DOHH2 (cell line): ENCODE measurements around the gene RCL1.

ENCODE experiments used
- H3F3A ChIP-seq: fragments of 200-600 bp; sonication (generic), shearing (Covaris generic); 2 replicates; pipeline ENCODE4 v1.6.0; 2016; ENCODE audit warnings: antibody characterized with exemption, mild to moderate bottlenecking; ENCODE audit not compliant: control insufficient read depth, insufficient read depth
- H3K27ac ChIP-seq: fragments of 200-600 bp; sonication (generic); 2 replicates; pipeline ENCODE4 v1.5.1; 2014; ENCODE audit warnings: low read depth, mild to moderate bottlenecking, low read length, moderate library complexity
- H3K27me3 ChIP-seq: fragments of 200-600 bp; sonication (generic); 2 replicates; pipeline ENCODE4 v1.6.1; 2014; ENCODE audit warnings: mild to moderate bottlenecking, low read length, mixed read lengths; ENCODE audit not compliant: control insufficient read depth
- H3K36me3 ChIP-seq: fragments of 200-600 bp; sonication (generic); 2 replicates; pipeline ENCODE4 v1.6.1; 2014; ENCODE audit warnings: mild to moderate bottlenecking, low read length, moderate library complexity, mixed read lengths; ENCODE audit not compliant: control insufficient read depth
- H3K4me1 ChIP-seq: fragments of 200-600 bp; sonication (generic); 2 replicates; pipeline ENCODE4 v1.6.1; 2014; ENCODE audit warnings: mild to moderate bottlenecking, low read length, mixed read lengths; ENCODE audit not compliant: control insufficient read depth
- H3K4me2 ChIP-seq: fragments of 200-600 bp; sonication (generic); 2 replicates; pipeline ENCODE4 v1.6.0; 2014; ENCODE audit warnings: mild to moderate bottlenecking, low read length, moderate library complexity
- H3K4me3 ChIP-seq: fragments of 200-600 bp; sonication (generic); 2 replicates; pipeline ENCODE4 v1.5.1; 2014; ENCODE audit warnings: mild to moderate bottlenecking, low read length, mixed read lengths
- H3K79me2 ChIP-seq: fragments of 200-600 bp; sonication (generic); 2 replicates; pipeline ENCODE4 v1.6.1; 2014; ENCODE audit warnings: mild to moderate bottlenecking, low read length, mixed read lengths; ENCODE audit not compliant: control insufficient read depth
- H3K9me2 ChIP-seq: fragments of 200-600 bp; sonication (generic); replicated peaks from 2 replicates; pipeline ENCODE4 v1.6.1; 2014; ENCODE audit warnings: mild to moderate bottlenecking, low read length, mixed read lengths; ENCODE audit not compliant: control insufficient read depth
- H3K9me3 ChIP-seq: fragments of 200-600 bp; sonication (generic); 2 replicates; pipeline ENCODE4 v1.6.1; 2014; ENCODE audit warnings: antibody characterized with exemption, low read length, mixed read lengths; ENCODE audit not compliant: control insufficient read depth, insufficient read depth
- H4K20me1 ChIP-seq: fragments of 200-600 bp; sonication (generic); 2 replicates; pipeline ENCODE4 v1.6.0; 2014; ENCODE audit warnings: low read depth, mild to moderate bottlenecking, antibody characterized with exemption, low read length, moderate library complexity; ENCODE audit not compliant: control insufficient read depth, insufficient read depth
- EZH2phosphoT487 ChIP-seq: fragments of 200-600 bp; sonication (generic); IDR thresholded peaks from 2 replicates; pipeline ENCODE4 v1.6.1; 2017; ENCODE audit warnings: borderline replicate concordance, mild to moderate bottlenecking, antibody characterized with exemption, low read length, moderate library complexity, mixed read lengths
- TF ChIP-seq, protein P1 (sequence below): fragments of 200-600 bp; sonication (generic); IDR thresholded peaks from one replicate; pipeline ENCODE4 v1.5.1; 2014; ENCODE audit warnings: antibody characterized with exemption, mild to moderate bottlenecking, low read depth, low read length; ENCODE audit not compliant: poor library complexity, severe bottlenecking

RCL1 gene

DNA sequence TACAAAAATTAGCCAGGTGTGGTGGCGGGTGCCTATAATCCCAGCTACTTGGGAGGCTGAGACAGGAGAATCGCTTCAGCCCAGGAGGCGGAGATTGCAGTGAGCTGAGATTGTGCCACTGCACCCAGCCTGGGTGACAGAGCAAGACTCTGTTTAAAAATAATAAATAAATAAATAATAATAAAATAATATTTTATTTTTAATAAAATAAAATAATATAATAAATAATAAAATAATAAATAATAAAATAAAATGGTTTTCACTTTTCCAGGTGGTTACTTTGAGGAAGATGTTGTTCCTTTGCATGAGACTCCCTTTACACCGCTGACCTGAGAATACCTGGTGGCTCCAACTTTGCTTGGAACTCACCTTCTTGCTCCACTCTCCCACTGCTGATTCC is 82.8 kb downstream of the RCL1 start:
- Histone ChIP-seq H4K20me1 (no peaks in the 10 kb centered on the region), H3K36me3 (no peaks in the 10 kb centered on the region), H3K27ac (no peak overlapping the region), H3K4me2 (no peak overlapping the region), H3F3A (no peaks in the 10 kb centered on the region), H3K4me3 (no peak overlapping the region), H3K9me3 (no peaks in the 10 kb centered on the region), H3K4me1 (no peaks in the 10 kb centered on the region), H3K79me2 (no peaks in the 10 kb centered on the region), H3K9me2 (no peaks in the 10 kb centered on the region), H3K27me3 (no peaks in the 10 kb centered on the region)
- TF ChIP-seq, protein P1, sequence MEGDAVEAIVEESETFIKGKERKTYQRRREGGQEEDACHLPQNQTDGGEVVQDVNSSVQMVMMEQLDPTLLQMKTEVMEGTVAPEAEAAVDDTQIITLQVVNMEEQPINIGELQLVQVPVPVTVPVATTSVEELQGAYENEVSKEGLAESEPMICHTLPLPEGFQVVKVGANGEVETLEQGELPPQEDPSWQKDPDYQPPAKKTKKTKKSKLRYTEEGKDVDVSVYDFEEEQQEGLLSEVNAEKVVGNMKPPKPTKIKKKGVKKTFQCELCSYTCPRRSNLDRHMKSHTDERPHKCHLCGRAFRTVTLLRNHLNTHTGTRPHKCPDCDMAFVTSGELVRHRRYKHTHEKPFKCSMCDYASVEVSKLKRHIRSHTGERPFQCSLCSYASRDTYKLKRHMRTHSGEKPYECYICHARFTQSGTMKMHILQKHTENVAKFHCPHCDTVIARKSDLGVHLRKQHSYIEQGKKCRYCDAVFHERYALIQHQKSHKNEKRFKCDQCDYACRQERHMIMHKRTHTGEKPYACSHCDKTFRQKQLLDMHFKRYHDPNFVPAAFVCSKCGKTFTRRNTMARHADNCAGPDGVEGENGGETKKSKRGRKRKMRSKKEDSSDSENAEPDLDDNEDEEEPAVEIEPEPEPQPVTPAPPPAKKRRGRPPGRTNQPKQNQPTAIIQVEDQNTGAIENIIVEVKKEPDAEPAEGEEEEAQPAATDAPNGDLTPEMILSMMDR = no peak
- TF ChIP-seq EZH2phosphoT487 = no peak

DNA sequence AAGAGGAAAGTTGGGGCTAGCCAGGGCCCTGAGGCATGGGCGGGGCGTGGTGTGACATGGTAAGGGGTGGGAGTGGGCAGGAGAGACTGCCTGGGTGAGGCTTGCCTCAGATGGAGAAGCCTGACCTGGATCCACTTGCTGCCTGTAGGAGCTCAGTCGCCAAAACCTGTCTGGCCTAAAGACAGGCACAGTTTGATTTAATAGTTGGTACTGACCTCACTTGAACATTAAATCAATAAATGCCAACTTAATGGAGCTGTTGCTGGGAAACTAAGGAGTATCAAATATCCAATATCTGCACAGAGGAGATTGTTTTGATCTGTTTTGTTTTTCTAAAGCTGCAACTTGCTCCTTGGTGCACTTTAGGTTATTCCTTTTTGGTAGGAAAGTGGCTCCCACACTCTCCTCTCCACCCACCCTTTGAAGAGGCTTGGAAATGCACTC is 86.4 kb downstream of the RCL1 start:
- Histone ChIP-seq H3K4me1 (no peaks in the 10 kb centered on the region), H3K4me3 (no peak overlapping the region), H3K9me2 (no peaks in the 10 kb centered on the region), H3K36me3 (no peaks in the 10 kb centered on the region), H3K4me2 (no peak overlapping the region), H3K27me3 (no peaks in the 10 kb centered on the region), H3K27ac (no peak overlapping the region), H3K79me2 (no peaks in the 10 kb centered on the region), H3F3A (no peaks in the 10 kb centered on the region), H3K9me3 (no peaks in the 10 kb centered on the region), H4K20me1 (no peaks in the 10 kb centered on the region)
- TF ChIP-seq, protein P1 = no peak
- no peak for TF ChIP-seq EZH2phosphoT487

DNA sequence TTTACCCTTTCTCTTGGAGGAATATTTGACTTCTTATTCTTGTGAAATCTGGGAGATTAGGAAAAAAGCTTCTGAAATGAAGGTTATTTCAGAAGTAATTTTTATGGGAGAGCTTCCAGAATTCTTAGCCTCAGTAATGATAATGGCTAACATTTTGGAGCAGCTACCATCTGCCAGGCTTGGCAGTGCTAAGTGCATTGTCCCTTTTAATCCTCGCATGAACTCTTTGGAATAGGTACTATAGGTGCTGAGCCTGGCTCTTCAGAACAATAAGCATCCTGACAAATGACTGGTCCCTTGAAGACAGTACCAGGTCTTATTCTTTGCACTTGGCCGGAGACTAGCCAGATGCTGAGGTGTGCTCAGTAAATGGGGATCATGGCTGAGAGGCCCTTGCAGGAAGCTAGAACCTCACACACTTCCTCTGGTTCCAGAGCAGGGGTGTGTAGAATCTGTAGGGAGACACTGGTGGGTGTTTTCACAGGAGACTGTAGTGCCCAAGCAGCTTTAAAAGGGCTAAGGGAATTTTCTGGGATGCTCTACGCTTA is 90.7 kb downstream of the RCL1 start:
- Histone ChIP-seq H3K27ac (no peak overlapping the region), H3K4me2 (no peak overlapping the region), H3K27me3 (no peaks in the 10 kb centered on the region), H4K20me1 (no peaks in the 10 kb centered on the region), H3F3A (no peaks in the 10 kb centered on the region), H3K4me3 (no peak overlapping the region), H3K79me2 (no peaks in the 10 kb centered on the region), H3K9me3 (no peaks in the 10 kb centered on the region), H3K4me1 (no peaks in the 10 kb centered on the region), H3K36me3 (no peaks in the 10 kb centered on the region), H3K9me2 (no peaks in the 10 kb centered on the region)
- no peak for TF ChIP-seq EZH2phosphoT487
- TF ChIP-seq, protein P1 = no peak

DNA sequence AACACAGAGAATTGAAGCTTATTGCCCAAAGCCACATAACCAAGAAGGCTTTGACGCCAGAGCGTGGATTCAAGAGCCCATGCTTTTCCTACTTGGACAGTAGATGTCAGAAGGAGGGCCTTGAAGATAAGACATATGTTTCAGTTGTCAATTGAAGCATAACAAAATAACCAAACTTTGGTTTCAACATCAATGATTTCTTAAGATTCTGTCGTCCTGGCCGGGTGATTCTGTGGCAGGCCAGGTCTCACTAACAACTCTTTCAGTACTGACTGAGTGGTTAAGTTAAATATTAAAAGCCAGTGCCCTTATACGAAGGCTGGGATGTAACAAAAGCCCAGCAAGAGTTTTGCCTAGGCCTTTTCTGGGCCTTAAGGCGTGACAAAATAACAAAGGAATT is 94.0 kb downstream of the RCL1 start:
- Histone ChIP-seq H4K20me1 (no peaks in the 10 kb centered on the region), H3K79me2 (no peaks in the 10 kb centered on the region), H3F3A (no peaks in the 10 kb centered on the region), H3K4me1 (no peaks in the 10 kb centered on the region), H3K27ac (no peak overlapping the region), H3K4me2 (no peak overlapping the region), H3K27me3 (no peaks in the 10 kb centered on the region), H3K9me2 (no peaks in the 10 kb centered on the region), H3K9me3 (no peaks in the 10 kb centered on the region), H3K36me3 (no peaks in the 10 kb centered on the region), H3K4me3 (no peak overlapping the region)
- no peak for TF ChIP-seq EZH2phosphoT487
- TF ChIP-seq, protein P1 = no peak
